SK-N-SH (cell line): Measurements from ENCODE around the gene FAM24A. TPM values are rescaled to one million over a fixed set of nuclear protein-coding genes. Genes with fewer than 3 reads are reported as not detected.

Experiments
- CTCF ChIA-PET: fragments of 300-600, 350-600 bp; formaldehyde crosslinking; extraction: SDS; loops from one replicate; lab custom pipeline; 2021; lab: Yijun Ruan, JAX
- POLR2A ChIA-PET: fragments of 350-600 bp; sonication (Branson Sonifier 250); formaldehyde crosslinking; extraction: SDS; loops from one replicate; lab custom pipeline; 2020; ENCODE audit warnings: antibody characterized with exemption, inconsistent platforms; lab: Yijun Ruan, JAX
- DNase-seq: peaks from one replicate; pipeline ENCODE4 v3.0.0; 2012
- H2AFZ ChIP-seq: fragments of 200-600 bp; sonication (generic); 2 replicates; pipeline ENCODE4 v1.8.1; 2016; ENCODE audit warnings: antibody characterized with exemption, mild to moderate bottlenecking, low read depth
- H3F3A ChIP-seq: fragments of 200-600 bp; sonication (generic); replicated peaks from 2 replicates; pipeline ENCODE3; 2016; ENCODE audit warnings: antibody characterized with exemption, mild to moderate bottlenecking; ENCODE audit not compliant: insufficient read depth
- H3K27ac ChIP-seq, 2 experiments: fragments of 200-500 bp in 1 of 2; fragments of 200-600 bp in 1 of 2; sonication (Bioruptor generic) in 1 of 2; sonication (generic), shearing (Covaris generic) in 1 of 2; 2 replicates each; pipeline versions ENCODE4 v1.5.1 to v1.6.1; 2014 to 2016; ENCODE audit warnings: low read depth in 2 of 2, inconsistent platforms in 1 of 2, low read length in 1 of 2, mild to moderate bottlenecking in 1 of 2, mixed read lengths in 1 of 2
- H3K27me3 ChIP-seq: fragments of 200-600 bp; sonication (generic), shearing (Covaris generic); 2 replicates; pipeline ENCODE4 v1.6.1; 2016; ENCODE audit warnings: mixed run types; ENCODE audit not compliant: insufficient read depth
- H3K36me3 ChIP-seq, 2 experiments: fragments of 200-500 bp in 1 of 2; fragments of 200-600 bp in 1 of 2; sonication (Bioruptor generic) in 1 of 2; sonication (generic) in 1 of 2; replicated peaks in 1 of 2; 2 replicates each; pipeline versions ENCODE3 to v1.5.1; 2014 to 2016; ENCODE audit warnings: low read length in 1 of 2, mild to moderate bottlenecking in 1 of 2; ENCODE audit not compliant: insufficient read depth in 2 of 2, control insufficient read depth in 1 of 2
- H3K4me1 ChIP-seq, 2 experiments: fragments of 200-500 bp in 1 of 2; fragments of 200-600 bp in 1 of 2; sonication (Bioruptor generic) in 1 of 2; sonication (generic), shearing (Covaris generic) in 1 of 2; 2 replicates each; pipeline versions ENCODE4 v1.5.1 to v1.6.1; 2014 to 2016; ENCODE audit warnings: low read depth in 1 of 2, low read length in 1 of 2, mixed run types in 1 of 2; ENCODE audit not compliant: insufficient read depth in 2 of 2, control insufficient read depth in 1 of 2
- H3K4me2 ChIP-seq: fragments of 200-600 bp; sonication (generic), shearing (Covaris generic); 2 replicates; pipeline ENCODE4 v1.6.1; 2017; ENCODE audit warnings: mixed run types
- H3K4me3 ChIP-seq, 2 experiments: fragments of 200-500 bp in 1 of 2; fragments of 200-600 bp in 1 of 2; sonication (Bioruptor generic) in 1 of 2; sonication (generic), shearing (Covaris generic) in 1 of 2; 2 replicates each; pipeline versions ENCODE4 v1.5.1 to v1.8.1; 2014 to 2016; ENCODE audit warnings: low read depth in 2 of 2, inconsistent platforms in 1 of 2, low read length in 1 of 2, mild to moderate bottlenecking in 1 of 2, mixed read lengths in 1 of 2, moderate library complexity in 1 of 2
- H3K79me2 ChIP-seq: fragments of 200-600 bp; sonication (generic); 2 replicates; pipeline ENCODE4 v1.8.1; 2017; ENCODE audit warnings: mild to moderate bottlenecking; ENCODE audit not compliant: insufficient read depth
- H3K9ac ChIP-seq: fragments of 200-600 bp; sonication (generic); 2 replicates; pipeline ENCODE4 v1.6.1; 2017; ENCODE audit warnings: mixed run types
- H3K9me2 ChIP-seq: fragments of 200-600 bp; sonication (generic); 2 replicates; pipeline ENCODE4 v1.6.1; 2017; ENCODE audit warnings: mixed run types
- H3K9me3 ChIP-seq: fragments of 200-600 bp; sonication (generic); 2 replicates; pipeline ENCODE4 v1.6.1; 2017; ENCODE audit warnings: mixed run types, mild to moderate bottlenecking, moderate library complexity
- H4K20me1 ChIP-seq: fragments of 200-600 bp; sonication (generic); 2 replicates; pipeline ENCODE4 v1.6.1; 2017; ENCODE audit warnings: mild to moderate bottlenecking, mixed run types; ENCODE audit not compliant: insufficient read depth
- ELF1 ChIP-seq: IDR thresholded peaks from 2 replicates; pipeline ENCODE4 v1.4.0; 2012
- EZH2phosphoT487 ChIP-seq: fragments of 200-600 bp; sonication (generic); IDR thresholded peaks from 2 replicates; pipeline ENCODE4 v1.6.1; 2017; ENCODE audit warnings: low read depth, mixed run types, mild to moderate bottlenecking, antibody characterized with exemption, moderate library complexity, borderline replicate concordance
- FOXJ3 ChIP-seq: sonication (generic); formaldehyde crosslinking; IDR thresholded peaks from 2 replicates; pipeline ENCODE4 v1.5.1; 2020; ENCODE audit warnings: mild to moderate bottlenecking, missing genetic modification reagents
- FOXM1 ChIP-seq: IDR thresholded peaks from 2 replicates; pipeline ENCODE4 v1.4.0; 2012; ENCODE audit warnings: low read depth, mild to moderate bottlenecking
- GABPA ChIP-seq: IDR thresholded peaks from 2 replicates; pipeline ENCODE4 v1.4.0; 2012; ENCODE audit warnings: low read depth, mild to moderate bottlenecking
- GATA2 ChIP-seq: sonication (generic); formaldehyde crosslinking; IDR thresholded peaks from 2 replicates; pipeline ENCODE4 v1.5.0; 2020; ENCODE audit warnings: mild to moderate bottlenecking, missing genetic modification reagents
- JUND ChIP-seq: IDR thresholded peaks from 2 replicates; pipeline ENCODE4 v1.4.0; 2012
- MAX ChIP-seq: IDR thresholded peaks from 2 replicates; pipeline ENCODE4 v1.4.0; 2012; ENCODE audit warnings: low read depth
- MEF2A ChIP-seq: IDR thresholded peaks from 2 replicates; pipeline ENCODE4 v1.4.0; 2012; ENCODE audit warnings: low read depth, borderline replicate concordance
- NFIC ChIP-seq: IDR thresholded peaks from 2 replicates; pipeline ENCODE4 v1.4.0; 2012; ENCODE audit warnings: borderline replicate concordance
- POLR2AphosphoS5 ChIP-seq: IDR thresholded peaks from 2 replicates; pipeline ENCODE4 v1.6.1; 2012; ENCODE audit warnings: low read depth, low read length
- RCOR1 ChIP-seq: fragments of 150-350 bp; IDR thresholded peaks from 2 replicates; pipeline ENCODE4 v1.6.1; 2017; ENCODE audit warnings: antibody characterized with exemption, low read length
- REST ChIP-seq: IDR thresholded peaks from 2 replicates; pipeline ENCODE4 v1.6.1; 2012; ENCODE audit warnings: mild to moderate bottlenecking, low read depth, low read length, moderate library complexity
- RFX5 ChIP-seq: IDR thresholded peaks from 2 replicates; pipeline ENCODE4 v1.6.1; 2012; ENCODE audit warnings: mild to moderate bottlenecking, improper control_type of control experiment, low read length
- SMC3 ChIP-seq: IDR thresholded peaks from 2 replicates; pipeline ENCODE4 v1.6.1; 2012; ENCODE audit warnings: low read depth, low read length, improper control_type of control experiment
- TAF1 ChIP-seq: IDR thresholded peaks from 2 replicates; pipeline ENCODE4 v1.6.1; 2012; ENCODE audit warnings: low read depth, mild to moderate bottlenecking, low read length, moderate library complexity, borderline replicate concordance
- TCF12 ChIP-seq: IDR thresholded peaks from 2 replicates; pipeline ENCODE4 v1.4.0; 2012
- TEAD4 ChIP-seq: IDR thresholded peaks from 2 replicates; pipeline ENCODE4 v1.4.0; 2012; ENCODE audit warnings: mild to moderate bottlenecking, borderline replicate concordance; ENCODE audit not compliant: insufficient read depth
- USF1 ChIP-seq: IDR thresholded peaks from 2 replicates; pipeline ENCODE4 v1.4.0; 2012; ENCODE audit warnings: low read depth, borderline replicate concordance
- USF2 ChIP-seq: fragments of 150-350 bp; IDR thresholded peaks from 2 replicates; pipeline ENCODE4 v1.6.1; 2017; ENCODE audit warnings: antibody characterized with exemption, low read length, low read depth, borderline replicate concordance
- YY1 ChIP-seq: IDR thresholded peaks from 2 replicates; pipeline ENCODE4 v1.4.0; 2012; ENCODE audit warnings: low read depth, mild to moderate bottlenecking
- WGBS: methylation state at CpG from one replicate; pipeline ENCODE4 v1.1.6; 2017; ENCODE audit warnings: low lambda C conversion rate; 5-methylcytosine and 5-hydroxymethylcytosine counted together
- polyA plus RNA-seq, 3 experiments: library from polyadenylated mRNA; depleted of rRNA; stranded (reverse); fragments of >200 nt; gene quantifications; 2 replicates each; pipeline ENCODE4 v1.2.3, GENCODE V29; 2012
- TF ChIP-seq, protein P1 (sequence below): IDR thresholded peaks from 2 replicates; pipeline ENCODE4; 2012
- TF ChIP-seq, protein P2 (sequence below): fragments of 200-600 bp; sonication (generic); IDR thresholded peaks from 2 replicates; pipeline ENCODE4 v1.6.1; 2017; ENCODE audit warnings: antibody characterized with exemption, mild to moderate bottlenecking, moderate library complexity

The FAM24A gene
- polyA plus RNA-seq, 1 of the 3 experiments (the other 2 are of a cell fraction) = not detected

GRCh38 chr10:122953902-122954730 lies 43.7 kb downstream of the FAM24A start, which contains the start of gene C10orf88:
Gene C10orf88 (minus strand): TSS chr10:122954227. CDS start chr10:122954178, 49 bp downstream.
- Histone ChIP-seq H3K36me3 (peaks cover 15 to 16% of the 10 kb centered on the region in 2 experiments), H3K4me2 (peak within 1 kb of the TSS; percentile 84), H3K9me2 (no peaks in the 10 kb centered on the region), H3K4me1 (peaks cover 0 to 8% of the 10 kb centered on the region in 2 experiments; a peak in 2 of 4 replicates), H3K27me3 (no peaks in the 10 kb centered on the region), H3K4me3 (peak within 1 kb of the TSS; percentile 83 to 93), H3K79me2 (peaks cover 48% of the 10 kb centered on the region), H3K9me3 (no peaks in the 10 kb centered on the region), H4K20me1 (no peaks in the 10 kb centered on the region), H3F3A (no peaks in the 10 kb centered on the region), H2AFZ (peak within 1 kb of the TSS; percentile 83), H3K9ac (peak within 1 kb of the TSS; percentile 88), H3K27ac (peak within 1 kb of the TSS; percentile 77 to 87)
- ChIA-PET CTCF (interaction anchor here (1.0 to 1.7 kb wide), 4 partner anchors 11 to 28 kb away, joined by 3 to 5 read pairs (median 3); partner anchors contain the start of gene PSTK), POLR2A (interaction anchor here (0.5 to 0.9 kb wide), 2 partner anchors 26 to 1848 kb away, joined by 3 to 5 read pairs; partner anchors contain the start of gene PSTK)
- 14% methylated on average over 31 of the region's 77 CpGs for WGBS
- peak; percentile 98 for DNase-seq
- TF ChIP-seq, protein P1, sequence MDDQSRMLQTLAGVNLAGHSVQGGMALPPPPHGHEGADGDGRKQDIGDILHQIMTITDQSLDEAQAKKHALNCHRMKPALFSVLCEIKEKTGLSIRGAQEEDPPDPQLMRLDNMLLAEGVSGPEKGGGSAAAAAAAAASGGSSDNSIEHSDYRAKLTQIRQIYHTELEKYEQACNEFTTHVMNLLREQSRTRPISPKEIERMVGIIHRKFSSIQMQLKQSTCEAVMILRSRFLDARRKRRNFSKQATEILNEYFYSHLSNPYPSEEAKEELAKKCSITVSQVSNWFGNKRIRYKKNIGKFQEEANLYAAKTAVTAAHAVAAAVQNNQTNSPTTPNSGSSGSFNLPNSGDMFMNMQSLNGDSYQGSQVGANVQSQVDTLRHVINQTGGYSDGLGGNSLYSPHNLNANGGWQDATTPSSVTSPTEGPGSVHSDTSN = no peak
- TF ChIP-seq TEAD4 (no peak), RCOR1 (peak; percentile 73; the same call in 1 of the 2 replicates), REST (peak; percentile 61; the same call in 1 of the 2 replicates), FOXM1 (no peak), GATA2 (no peak), GABPA (peak; percentile 94), EZH2phosphoT487 (no peak), NFIC (no peak), USF1 (0 out of 2 replicates have a peak, but pooled peaks have one; percentile 39), USF2 (no peak), ELF1 (peak; percentile 62), SMC3 (peak; percentile 9; the same call in 1 of the 2 replicates), MAX (peak; percentile 100), YY1 (0 out of 2 replicates have a peak, but pooled peaks have one; percentile 47), JUND (no peak), TAF1 (peak; percentile 94), RFX5 (0 out of 2 replicates have a peak, but pooled peaks have one; percentile 40), TCF12 (no peak), MEF2A (no peak), POLR2AphosphoS5 (peak; percentile 70; the same call in 1 of the 2 replicates), FOXJ3 (CRISPR knock-in tag) (no peak)
- TF ChIP-seq, protein P2, sequence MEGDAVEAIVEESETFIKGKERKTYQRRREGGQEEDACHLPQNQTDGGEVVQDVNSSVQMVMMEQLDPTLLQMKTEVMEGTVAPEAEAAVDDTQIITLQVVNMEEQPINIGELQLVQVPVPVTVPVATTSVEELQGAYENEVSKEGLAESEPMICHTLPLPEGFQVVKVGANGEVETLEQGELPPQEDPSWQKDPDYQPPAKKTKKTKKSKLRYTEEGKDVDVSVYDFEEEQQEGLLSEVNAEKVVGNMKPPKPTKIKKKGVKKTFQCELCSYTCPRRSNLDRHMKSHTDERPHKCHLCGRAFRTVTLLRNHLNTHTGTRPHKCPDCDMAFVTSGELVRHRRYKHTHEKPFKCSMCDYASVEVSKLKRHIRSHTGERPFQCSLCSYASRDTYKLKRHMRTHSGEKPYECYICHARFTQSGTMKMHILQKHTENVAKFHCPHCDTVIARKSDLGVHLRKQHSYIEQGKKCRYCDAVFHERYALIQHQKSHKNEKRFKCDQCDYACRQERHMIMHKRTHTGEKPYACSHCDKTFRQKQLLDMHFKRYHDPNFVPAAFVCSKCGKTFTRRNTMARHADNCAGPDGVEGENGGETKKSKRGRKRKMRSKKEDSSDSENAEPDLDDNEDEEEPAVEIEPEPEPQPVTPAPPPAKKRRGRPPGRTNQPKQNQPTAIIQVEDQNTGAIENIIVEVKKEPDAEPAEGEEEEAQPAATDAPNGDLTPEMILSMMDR = no peak
